Adrenal gland (tissue), 5 donors: ENCODE measurements around the gene VIPR2.

Experiments used
- POLR2A ChIP-seq, 2 donors: fragments of 450-650 bp; IDR thresholded peaks; one replicate each; pipeline ENCODE4 v1.6.1; 2017; ENCODE audit warnings: antibody characterized with exemption in 2 of 2, mild to moderate bottlenecking in 2 of 2, moderate library complexity in 1 of 2
- TF ChIP-seq, protein P1 (sequence below), 6 experiments: fragments of 450-650 bp in 4 of 6; fragments of 200-600 bp in 2 of 6; sonication (generic) in 1 of 6; IDR thresholded peaks; 1 replicate in 5 of 6; 2 replicates in 1 of 6; pipeline versions ENCODE4 v1.5.1 to v1.8.0; 2016 to 2021; ENCODE audit warnings: antibody characterized with exemption in 6 of 6, mild to moderate bottlenecking in 2 of 6, moderate library complexity in 1 of 6
- donor health status: DM: no; HTN: no; CAD: no.

DNA sequence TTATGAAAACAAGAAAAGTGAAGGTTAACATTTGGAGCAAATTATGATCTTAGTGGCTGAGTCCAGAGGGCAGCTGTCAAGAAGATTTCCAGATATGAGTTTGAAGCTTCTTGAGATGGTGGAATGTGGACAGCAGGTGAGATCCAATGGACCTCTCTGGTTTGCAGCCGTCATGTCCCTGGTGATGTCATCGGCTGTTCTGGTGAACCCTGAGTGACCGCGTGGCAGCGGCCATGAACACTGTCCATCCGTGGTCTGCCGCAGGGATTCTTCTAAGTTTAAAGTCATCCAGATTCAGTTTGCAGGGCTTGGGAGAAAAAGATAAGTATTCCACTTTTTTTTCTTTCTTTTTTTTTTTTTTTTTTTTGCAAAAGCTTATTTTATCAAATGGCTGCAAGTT, 15.8 kb upstream of the VIPR2 start:
- TF ChIP-seq, protein P1, sequence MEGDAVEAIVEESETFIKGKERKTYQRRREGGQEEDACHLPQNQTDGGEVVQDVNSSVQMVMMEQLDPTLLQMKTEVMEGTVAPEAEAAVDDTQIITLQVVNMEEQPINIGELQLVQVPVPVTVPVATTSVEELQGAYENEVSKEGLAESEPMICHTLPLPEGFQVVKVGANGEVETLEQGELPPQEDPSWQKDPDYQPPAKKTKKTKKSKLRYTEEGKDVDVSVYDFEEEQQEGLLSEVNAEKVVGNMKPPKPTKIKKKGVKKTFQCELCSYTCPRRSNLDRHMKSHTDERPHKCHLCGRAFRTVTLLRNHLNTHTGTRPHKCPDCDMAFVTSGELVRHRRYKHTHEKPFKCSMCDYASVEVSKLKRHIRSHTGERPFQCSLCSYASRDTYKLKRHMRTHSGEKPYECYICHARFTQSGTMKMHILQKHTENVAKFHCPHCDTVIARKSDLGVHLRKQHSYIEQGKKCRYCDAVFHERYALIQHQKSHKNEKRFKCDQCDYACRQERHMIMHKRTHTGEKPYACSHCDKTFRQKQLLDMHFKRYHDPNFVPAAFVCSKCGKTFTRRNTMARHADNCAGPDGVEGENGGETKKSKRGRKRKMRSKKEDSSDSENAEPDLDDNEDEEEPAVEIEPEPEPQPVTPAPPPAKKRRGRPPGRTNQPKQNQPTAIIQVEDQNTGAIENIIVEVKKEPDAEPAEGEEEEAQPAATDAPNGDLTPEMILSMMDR (IDR thresholded peaks at IDR 0.05): no peak
- no peak for TF ChIP-seq POLR2A (IDR thresholded peaks at IDR 0.05)
